Measurements from ENCODE around the gene PTPRA.
"Not testable (repeated sequence)": the region's sequence is repeated elsewhere in the genome, so short reads cannot be mapped to it uniquely, and the experiment has no call there.

Gene PTPRA

DNA sequence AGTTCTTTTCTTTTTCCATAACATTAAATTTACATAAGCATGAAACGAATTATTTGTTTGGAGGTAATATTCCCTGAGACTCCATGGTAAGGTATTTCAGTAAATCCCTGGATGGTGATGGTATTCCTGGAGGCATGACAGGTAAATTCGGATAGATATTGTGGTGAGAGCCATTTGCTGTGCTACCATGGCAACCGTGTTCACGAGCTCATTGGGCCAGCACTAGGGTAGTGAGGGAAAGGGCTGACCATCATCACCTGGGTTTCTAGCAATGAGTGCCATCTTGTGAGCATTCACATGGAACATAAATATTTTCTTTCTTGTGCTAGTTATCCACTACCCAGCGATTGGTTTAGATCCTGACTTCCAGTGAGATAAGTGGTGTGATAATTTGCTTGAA is 118.3 kb downstream of the PTPRA start:
- DNase-seq (ENCODE audit: low read depth in 2 of 3, low spot score in 1 of 3) = no peak

DNA sequence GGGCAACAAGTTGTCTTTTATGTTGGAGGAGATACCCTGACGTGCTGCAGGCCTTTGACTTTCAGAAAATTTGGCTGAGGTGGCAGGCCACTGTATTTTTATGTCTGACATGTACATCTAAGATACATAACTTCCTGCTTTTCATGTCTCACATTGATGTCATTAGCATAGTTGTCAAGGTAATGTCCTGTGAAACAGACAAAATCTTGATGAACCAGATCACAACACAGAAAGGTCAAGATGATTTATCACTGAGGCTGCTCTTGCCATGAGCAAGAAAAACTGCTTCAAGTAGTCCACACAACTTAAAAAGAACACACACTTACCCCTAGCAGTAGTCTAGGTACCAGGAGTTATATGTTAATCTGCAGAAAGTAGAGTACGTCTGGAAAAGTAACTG is 120.0 kb downstream of the PTPRA start:
- no peak for DNase-seq (ENCODE audit: low read depth in 2 of 3, low spot score in 1 of 3)

DNA sequence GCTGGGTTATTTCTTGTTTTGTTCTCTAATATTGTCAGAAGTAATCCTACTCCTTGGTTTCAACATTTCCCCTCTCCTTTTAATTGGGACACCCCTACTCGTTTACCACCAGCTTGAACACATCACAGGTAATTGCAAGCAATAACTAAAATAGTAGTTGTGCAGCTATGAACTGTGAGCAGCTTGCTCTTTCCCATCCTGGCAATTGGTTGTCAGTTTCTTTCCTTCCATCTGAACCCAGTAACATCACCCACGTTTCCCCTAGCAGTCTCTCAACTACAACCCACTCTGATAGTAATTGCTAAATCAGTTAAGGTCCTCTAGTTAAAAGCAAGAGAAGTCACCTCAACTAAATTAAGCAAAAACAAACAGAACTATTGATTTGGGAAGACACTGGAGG is 122.5 kb downstream of the PTPRA start:
- no peak for DNase-seq (ENCODE audit: low read depth in 2 of 3, low spot score in 1 of 3)

DNA sequence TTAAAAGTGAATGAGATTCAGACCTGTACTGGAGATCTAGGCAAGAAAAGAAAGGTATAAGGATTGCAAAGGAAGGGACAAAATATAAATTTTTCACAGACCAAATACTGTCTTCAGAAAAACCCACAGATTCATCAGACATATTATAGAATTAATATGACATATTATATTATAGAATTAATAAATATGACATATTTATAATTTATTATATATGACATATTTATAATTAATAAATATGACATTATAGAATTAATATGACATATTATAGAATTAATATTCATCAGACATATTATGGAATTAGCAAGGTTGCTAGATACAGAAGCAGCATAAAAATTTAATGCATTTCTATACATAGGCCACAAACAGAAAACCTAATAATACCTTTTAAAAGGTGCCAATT is 125.4 kb downstream of the PTPRA start:
- DNase-seq (ENCODE audit: low read depth in 2 of 3, low spot score in 1 of 3) = no peak

DNA sequence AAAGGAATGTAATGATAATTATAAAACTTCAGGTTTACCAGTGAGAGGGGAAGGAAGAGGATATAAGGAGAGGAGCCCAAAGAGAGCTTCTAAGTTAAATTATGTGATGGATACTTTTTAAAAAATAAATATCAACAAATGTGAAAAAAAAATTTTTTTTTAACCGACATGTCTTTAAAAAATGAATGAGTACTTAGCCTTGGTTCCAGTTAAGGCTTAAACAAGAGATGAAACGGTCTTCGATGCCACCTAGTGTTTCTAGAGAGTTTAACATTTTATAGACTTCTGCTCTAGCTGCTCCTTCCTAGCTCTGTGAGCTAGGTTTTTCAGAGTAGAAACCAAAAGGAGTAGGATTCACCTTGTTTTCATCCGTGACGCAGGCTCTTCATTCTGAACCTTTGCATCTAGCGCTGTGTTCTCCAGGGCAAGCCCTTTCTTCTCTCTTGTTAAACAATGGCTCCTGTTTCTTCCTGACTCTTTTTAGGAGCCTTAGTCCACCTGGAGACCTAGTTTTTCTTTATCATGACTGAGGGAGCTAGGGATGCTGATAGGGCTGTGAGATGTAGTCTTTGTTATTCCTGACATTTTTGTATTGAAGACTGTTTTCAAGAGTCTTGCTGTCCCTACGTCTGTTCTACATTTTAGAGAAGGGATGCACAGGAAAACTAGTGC is 127.7 kb downstream of the PTPRA start:
- no peak for DNase-seq (ENCODE audit: low read depth in 2 of 3, low spot score in 1 of 3)

DNA sequence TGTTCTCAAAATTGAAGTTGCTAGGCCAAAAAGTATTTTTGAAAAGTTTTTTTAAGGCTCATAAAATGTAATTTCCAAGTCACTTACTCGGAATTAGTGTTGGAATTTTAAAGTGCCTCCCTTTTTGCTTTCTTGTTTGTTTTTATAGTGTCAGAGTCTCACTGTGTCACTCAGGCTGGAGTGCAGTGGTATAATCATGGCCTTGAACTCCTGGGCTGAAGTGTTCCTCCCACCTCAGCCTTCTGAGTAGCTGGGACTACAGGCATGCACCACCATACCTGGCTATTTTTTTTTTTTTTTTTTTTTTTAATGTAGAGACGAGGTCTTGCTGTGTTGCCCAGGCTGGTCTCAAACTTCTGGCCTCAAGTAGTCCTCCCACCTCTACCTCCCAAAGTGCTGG is 130.1 kb downstream of the PTPRA start:
- DNase-seq (ENCODE audit: low read depth in 2 of 3, low spot score in 1 of 3) = no peak

DNA sequence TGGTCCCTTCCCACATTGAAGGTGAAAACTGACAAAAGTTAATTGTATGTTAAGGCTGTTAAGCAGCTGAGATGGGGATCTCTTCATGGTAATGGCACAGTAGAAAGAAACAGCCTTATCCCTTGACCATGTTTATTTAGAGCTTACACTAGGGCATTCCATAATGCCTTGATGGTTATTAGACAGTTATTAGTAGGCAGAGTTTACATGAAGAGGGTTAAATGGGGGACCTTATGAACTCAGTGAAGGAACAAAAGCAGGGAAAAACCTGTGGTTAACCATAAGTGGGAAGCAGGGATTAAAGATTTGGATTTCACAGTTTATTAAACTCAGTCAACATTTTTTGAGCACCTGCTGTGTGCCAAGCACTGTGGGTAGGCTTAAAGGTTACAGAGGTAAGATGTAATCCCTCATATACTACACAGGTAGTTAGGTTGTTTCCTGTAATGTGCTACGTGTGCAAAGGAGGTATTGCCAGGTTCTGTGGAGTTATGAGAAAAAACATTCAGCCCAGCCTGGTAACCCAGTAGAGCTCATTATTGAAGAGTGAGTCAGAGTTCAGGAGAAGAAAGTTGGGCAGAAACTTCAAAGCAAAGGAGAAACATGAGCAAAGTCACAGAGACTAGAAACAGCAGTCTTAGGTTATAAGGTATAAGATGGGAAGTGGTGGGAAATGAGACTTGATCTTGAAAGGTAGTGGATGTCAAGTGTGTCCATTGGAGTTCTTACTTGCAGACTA is 137.9 kb downstream of the PTPRA start:
- DNase-seq (ENCODE audit: low read depth in 2 of 3, low spot score in 1 of 3) = peak in 2 of 3 donors; percentile 25

DNA sequence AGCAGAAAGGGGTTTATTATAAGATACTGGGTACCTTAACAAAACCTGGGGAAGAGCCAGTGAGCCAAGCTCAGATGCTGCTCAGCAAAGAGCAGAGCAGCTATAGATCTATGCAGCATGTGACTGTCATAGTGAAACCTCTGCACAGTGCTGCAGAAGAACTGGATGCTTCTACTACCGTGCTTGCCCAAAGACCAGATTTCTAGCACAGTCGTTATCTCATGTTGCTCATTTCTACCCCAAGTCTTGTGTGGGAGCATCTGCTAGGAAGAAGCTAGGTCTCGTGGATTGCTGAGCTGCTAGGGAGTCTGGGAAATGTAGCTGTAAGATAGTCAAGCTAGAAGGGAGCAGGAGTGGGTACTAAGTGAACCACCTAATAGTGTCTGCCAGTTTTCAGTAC is 138.5 kb downstream of the PTPRA start:
- DNase-seq (ENCODE audit: low read depth in 2 of 3, low spot score in 1 of 3) = peak; percentile 19 to 29 (median 23)

DNA sequence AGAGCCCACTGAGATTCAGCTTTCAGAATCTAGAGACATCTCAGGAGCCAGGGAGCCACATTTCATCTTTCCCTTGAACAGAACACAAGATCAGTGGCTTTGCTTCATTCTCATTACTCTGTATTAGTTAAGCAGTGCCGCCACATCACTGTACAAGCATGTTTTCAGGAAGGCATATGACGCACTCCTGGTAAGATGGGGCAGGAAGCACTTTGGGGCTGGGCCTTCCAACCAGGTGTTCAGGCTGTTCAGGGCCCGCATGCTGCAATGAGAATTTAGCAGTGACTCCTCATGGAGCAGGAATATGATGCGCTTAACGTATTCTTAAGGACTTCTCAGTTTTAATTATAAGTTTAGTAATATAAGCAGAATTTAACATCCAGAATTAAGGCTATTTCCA is 140.5 kb downstream of the PTPRA start:
- no peak for DNase-seq (ENCODE audit: low read depth in 2 of 3, low spot score in 1 of 3)

DNA sequence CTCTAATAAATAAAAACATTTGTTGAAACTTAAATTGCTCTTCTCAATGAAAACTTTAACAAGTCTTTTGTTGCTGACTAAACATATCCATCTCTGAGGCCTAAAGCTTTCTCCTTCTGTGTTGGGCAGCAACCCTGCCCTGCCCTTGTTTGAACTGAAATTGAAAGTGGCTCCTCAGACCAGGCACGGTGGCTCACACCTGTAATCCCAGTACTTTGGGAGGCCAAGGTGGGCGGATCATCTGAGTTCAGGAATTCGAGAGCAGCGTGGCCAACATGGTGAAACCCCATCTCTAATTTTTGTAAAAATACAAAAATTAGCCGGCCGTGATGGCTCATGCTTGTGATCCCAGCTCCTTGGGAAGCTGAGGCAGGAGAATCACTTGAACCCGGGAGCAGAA is 140.9 kb downstream of the PTPRA start:
- DNase-seq (ENCODE audit: low read depth in 2 of 3, low spot score in 1 of 3) = peak in 2 of 3 donors; percentile 22 to 30

DNA sequence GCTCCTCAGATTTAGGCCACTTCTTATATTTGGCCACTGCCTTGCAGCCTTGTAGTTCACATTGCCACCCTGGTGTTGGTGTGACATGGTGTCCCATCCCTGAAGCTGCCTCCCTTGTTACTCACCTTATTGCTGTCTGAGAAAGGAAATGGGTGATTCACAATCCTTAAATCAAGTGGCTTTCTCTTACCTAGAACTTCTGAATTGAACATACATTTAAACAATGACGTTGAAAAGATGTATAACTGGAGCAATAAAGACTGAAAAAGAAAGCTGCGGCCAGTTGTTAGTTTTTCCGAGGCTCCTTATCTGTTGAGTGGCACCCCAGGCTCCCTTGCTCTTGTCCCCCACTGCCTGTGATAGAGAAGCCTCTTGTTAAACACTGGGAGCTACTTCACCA is 141.4 kb downstream of the PTPRA start:
- DNase-seq (ENCODE audit: low read depth in 2 of 3, low spot score in 1 of 3) = peak; percentile 22 to 44 (median 42)

DNA sequence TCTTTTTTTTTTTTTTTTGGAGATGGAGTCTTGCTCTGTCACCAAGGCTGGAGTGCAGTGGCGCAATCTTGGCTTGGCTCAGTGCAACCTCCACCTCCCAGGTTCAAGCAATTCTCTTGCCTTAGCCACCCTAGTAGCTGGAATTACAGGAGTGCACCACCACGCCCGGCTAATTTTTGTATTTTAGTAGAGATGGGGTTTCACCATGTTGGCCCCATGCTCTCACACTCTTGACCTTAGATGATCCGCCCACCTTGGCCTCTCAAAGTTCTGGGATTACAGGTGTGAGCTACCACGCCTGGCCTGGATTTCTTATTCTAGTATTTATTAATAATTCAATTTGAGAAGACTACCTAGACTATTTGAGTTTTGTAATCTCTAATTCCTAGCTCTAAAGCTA is 142.0 kb downstream of the PTPRA start:
- not testable (repeated sequence) for DNase-seq (ENCODE audit: low read depth in 2 of 3, low spot score in 1 of 3)

DNA sequence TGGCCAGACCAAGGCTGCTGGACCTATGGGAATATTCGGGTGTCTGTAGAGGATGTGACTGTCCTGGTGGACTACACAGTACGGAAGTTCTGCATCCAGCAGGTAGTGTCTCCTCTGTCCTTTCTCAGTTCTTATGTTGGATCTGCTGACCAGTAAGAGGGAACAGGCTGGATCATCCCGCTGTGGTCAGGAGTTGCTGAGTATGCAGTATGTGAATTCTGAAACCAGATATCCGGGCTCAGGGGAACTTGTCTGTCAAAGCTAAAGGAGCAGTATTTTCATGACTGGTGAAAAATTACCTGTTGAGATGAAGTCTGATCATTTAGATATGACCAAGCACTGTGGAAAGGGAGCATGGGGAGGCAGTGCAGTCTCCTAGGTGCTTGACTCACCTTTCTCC is 148.0 kb downstream of the PTPRA start:
- no peak for DNase-seq (ENCODE audit: low read depth in 2 of 3, low spot score in 1 of 3)

DNA sequence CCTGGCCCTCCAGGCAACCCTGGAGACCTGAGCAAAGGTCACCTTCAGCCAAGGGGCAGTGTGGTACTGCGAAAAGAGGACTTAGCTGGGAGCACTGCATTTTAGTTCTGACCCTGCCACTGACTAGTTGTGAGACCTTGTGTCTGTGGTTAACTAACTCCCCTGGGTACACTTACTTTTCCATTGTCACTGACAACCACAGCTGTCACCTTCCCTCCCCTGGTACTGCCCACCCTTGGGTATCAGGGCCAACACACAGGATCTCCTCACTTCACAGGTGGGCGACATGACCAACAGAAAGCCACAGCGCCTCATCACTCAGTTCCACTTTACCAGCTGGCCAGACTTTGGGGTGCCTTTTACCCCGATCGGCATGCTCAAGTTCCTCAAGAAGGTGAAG is 148.5 kb downstream of the PTPRA start:
- DNase-seq (ENCODE audit: low read depth in 2 of 3, low spot score in 1 of 3) = no peak

DNA sequence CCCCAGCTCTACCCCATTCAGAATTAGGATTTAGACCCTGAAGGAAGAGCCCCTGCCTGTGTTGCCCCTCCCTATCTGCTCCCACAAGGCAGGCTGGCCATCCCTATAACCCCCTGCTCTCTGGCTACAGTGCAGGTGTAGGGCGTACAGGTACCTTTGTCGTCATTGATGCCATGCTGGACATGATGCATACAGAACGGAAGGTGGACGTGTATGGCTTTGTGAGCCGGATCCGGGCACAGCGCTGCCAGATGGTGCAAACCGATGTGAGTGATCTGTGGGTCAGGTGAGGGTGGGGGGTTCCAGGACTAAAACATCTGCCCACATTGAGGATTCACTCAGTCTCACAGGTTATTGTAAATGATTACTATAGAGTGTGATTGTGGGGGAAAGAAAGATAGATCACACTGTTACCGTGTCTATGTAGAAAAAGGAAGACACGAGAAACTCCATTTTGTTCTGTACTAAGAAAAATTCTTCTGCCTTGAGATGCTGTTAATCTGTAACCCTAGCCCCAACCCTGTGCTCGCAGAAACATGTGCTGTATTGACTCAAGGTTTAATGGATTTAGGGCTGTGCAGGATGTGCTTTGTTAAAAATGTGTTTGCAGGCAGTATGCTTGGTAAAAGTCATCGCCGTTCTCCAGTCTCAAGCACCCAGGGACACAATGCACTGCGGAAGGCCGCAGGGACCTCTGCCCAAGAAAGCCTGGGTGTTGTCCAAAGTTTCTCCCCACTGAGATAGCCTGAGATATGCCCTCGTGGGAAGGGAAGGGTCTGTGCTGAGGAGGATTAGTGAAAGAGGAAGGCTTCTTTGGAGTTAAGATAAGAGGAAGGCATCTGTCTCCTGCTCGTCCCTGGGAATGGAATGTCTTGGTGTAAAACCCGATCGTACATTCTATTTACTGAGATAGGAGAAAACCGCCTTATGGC is 149.5 kb downstream of the PTPRA start:
- DNase-seq (ENCODE audit: low read depth in 2 of 3, low spot score in 1 of 3) = not testable (repeated sequence)

DNA sequence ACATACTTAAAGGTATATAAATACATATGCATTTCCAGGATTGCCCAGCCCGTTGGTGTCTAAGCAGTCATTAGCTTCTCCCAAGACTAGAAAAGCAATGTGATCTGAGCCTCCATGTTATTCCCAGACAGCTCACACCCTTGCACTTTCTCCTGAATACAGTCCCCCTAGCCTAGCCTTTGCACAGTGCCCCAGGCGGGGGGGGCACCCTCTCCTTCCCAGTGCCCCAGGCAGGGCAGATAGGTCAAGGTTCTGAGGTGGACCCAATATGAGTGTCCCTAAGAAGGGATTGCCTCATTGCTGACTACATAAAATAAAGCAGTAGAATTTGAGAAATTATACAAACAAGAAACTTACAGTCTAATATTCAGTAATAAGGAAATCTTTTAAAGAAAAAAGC is 154.7 kb downstream of the PTPRA start:
- DNase-seq (ENCODE audit: low read depth in 2 of 3, low spot score in 1 of 3) = no peak

DNA sequence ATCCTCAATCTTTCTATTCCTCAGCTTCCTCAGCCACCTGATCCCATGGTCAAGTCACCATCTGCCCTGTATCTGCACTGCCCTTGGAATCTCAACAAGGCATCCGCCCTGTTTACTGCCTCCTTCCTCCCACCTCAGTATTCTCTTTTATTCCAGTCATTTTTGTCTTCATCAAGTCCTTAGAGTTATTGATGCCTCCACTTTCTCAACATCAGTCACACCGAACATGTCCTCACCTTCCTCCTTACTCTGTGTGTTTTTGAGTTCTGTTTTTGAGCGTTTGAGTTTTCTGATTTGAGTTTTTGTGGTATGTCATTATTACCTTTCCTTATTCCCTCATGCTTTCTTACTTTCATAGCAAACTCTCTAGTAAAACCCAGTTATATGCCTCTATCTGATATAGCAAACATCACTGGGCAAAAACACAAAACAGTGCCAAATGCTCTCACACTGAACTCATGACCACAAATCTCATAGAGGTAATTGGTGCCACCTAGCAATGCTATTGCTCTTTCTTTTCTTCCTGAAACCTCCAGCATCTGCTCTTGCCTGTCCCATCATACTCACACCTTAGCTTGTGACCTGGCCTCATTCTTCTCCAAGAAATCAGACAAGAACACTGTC is 158.4 kb downstream of the PTPRA start:
- DNase-seq (ENCODE audit: low read depth in 2 of 3, low spot score in 1 of 3) = no peak

DNA sequence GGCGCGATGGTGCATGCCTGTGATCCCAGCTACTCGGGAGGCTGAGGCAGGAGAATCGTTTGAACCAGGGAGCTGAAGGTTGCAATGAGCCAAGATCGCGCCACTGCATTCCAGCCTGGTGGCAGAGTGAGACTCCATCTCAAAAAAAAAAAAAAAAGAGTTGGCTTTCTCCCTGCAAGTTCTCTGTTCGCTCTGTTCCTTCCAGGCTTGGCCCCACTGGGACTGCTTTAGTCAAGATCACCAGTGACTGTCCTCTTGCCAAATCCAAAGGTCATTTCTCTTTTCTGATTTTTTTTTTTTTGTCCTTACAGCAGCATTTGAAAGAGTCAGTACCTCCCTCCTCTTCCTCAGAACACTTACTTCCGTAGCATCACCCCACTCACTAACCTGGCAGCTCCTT is 159.3 kb downstream of the PTPRA start:
- no peak for DNase-seq (ENCODE audit: low read depth in 2 of 3, low spot score in 1 of 3)

DNA sequence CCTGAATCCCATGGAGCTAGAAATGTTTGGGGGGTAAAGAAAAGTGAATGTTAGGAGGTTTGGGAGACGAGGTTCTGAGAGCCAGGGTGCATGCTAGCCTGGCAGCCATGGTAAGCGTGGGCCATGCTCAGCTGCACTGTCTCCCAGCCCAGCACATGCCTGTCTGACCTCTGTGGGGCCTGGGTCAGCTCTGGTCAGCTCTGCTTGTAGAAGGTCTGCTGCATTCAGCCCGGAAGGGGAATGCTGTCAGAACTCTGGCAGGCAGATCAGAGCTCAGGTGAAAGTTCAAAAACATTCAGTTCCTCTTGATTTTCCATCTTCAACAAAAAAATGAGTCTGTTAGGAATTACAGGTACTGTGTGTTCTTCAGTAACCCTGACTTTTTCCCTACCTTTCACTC is 164.4 kb downstream of the PTPRA start:
- DNase-seq (ENCODE audit: low read depth in 2 of 3, low spot score in 1 of 3) = no peak

DNA sequence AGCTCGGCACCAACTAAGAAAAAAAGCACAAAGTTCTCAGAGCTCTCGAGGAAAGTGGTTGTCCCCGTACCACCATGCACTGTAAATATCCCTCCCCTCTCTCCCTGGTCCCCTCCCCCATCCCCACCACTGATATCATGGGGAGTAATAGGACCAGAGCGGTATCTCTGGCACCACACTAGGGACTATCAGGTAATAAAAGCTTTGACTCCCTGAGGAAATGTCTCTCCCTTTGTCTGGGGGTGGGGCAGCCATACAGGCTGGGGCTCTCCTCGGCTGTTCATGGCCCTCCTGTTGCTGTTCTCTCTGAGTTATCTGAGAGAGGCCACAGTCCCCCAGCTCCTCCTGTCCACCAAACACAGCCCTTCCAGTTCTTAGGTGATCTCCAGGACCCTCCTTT is 165.2 kb downstream of the PTPRA start:
- no peak for DNase-seq (ENCODE audit: low read depth in 2 of 3, low spot score in 1 of 3)

DNA sequence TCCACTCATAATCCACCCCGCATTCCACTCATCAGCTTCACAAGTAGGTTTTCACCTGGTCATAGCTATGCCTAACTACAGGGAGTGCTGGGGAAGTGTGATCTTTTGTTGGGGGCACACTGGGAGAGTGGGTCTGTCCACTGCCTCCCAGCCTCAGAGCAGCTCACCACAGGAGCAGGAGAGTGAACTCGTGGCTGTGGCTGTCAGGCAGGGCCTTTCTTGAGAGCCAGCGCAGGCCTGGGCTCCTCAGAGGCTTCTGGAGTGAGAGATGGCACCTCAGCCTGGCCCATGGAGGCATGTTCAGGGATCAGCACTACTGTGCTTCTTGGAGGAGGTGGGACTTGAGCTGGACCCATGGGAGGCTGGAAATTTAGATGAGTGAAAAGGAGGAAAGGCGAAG is 166.1 kb downstream of the PTPRA start:
- DNase-seq (ENCODE audit: low read depth in 2 of 3, low spot score in 1 of 3) = no peak

Measured in stimulated activated CD4-positive, alpha-beta T cell treated with anti-CD3 and anti-CD28 coated beads, Interleukin-12 subunit alpha, Interleukin-12 subunit beta, amount 100 ng/mL, for 48 hours (primary cell).